SK-N-SH treated with all-trans-retinoic acid at 6 μM for 48 hours (cell line): ENCODE data around the gene PODXL.

Source experiments
- ATAC-seq: fragments of 200-7000 bp; cut with Tn5 transposase; 3 replicates; pipeline ENCODE4 v1.9.1; 2020; ENCODE audit warnings: mild to moderate bottlenecking, moderate library complexity
- ARNTL ChIP-seq: fragments of 450-650 bp; formaldehyde crosslinking; IDR thresholded peaks from 2 replicates; pipeline ENCODE4 v1.5.0; 2020; ENCODE audit warnings: low read depth, mild to moderate bottlenecking, moderate library complexity, borderline replicate concordance
- BACH2 ChIP-seq: fragments of 250-450 bp; sonication (Bioruptor Pico); IDR thresholded peaks from 2 replicates; pipeline ENCODE4 v1.9.0; 2021; ENCODE audit warnings: mild to moderate bottlenecking, borderline replicate concordance
- CREB5 ChIP-seq: fragments of 250-450 bp; sonication (Bioruptor Pico); IDR thresholded peaks from 2 replicates; pipeline ENCODE4 v1.5.1; 2020; ENCODE audit warnings: low read depth, mild to moderate bottlenecking, moderate library complexity
- CSDC2 ChIP-seq: fragments of 250-450 bp; sonication (Bioruptor Pico); IDR thresholded peaks from 2 replicates; pipeline ENCODE4 v1.5.0; 2020; ENCODE audit warnings: mild to moderate bottlenecking, moderate library complexity
- CSRNP3 ChIP-seq: fragments of 250-450 bp; sonication (Bioruptor Pico); IDR thresholded peaks from 2 replicates; pipeline ENCODE4 v1.5.1; 2021; ENCODE audit warnings: mild to moderate bottlenecking, moderate library complexity
- ESRRG ChIP-seq: fragments of 250-450 bp; sonication (Bioruptor Pico); IDR thresholded peaks from 2 replicates; pipeline ENCODE4 v1.6.1; 2021; ENCODE audit warnings: mild to moderate bottlenecking
- GLIS3 ChIP-seq: fragments of 250-450 bp; sonication (Bioruptor Pico); IDR thresholded peaks from 2 replicates; pipeline ENCODE4 v1.5.0; 2020; ENCODE audit warnings: mild to moderate bottlenecking, moderate library complexity
- ISL1 ChIP-seq: fragments of 250-450 bp; sonication (Bioruptor Pico); IDR thresholded peaks from 2 replicates; pipeline ENCODE4 v2.1.2; 2022; ENCODE audit warnings: mild to moderate bottlenecking, moderate library complexity
- OSR1 ChIP-seq: fragments of 250-450 bp; sonication (Bioruptor Pico); IDR thresholded peaks from 2 replicates; pipeline ENCODE4 v1.8.0; 2022; ENCODE audit warnings: moderate library complexity, mild to moderate bottlenecking, inconsistent platforms
- PATZ1 ChIP-seq: fragments of 250-450 bp; sonication (Bioruptor Pico); IDR thresholded peaks from 2 replicates; pipeline ENCODE4 v1.8.0; 2020; ENCODE audit warnings: mild to moderate bottlenecking, moderate library complexity, borderline replicate concordance
- POU6F1 ChIP-seq: fragments of 250-450 bp; sonication (Bioruptor Pico); IDR thresholded peaks from 2 replicates; pipeline ENCODE4 v1.8.0; 2021; ENCODE audit warnings: low read depth, mild to moderate bottlenecking, moderate library complexity, borderline replicate concordance
- PPARA ChIP-seq: fragments of 250-450 bp; sonication (Bioruptor Pico); IDR thresholded peaks from 2 replicates; pipeline ENCODE4 v1.5.0; 2020; ENCODE audit warnings: mild to moderate bottlenecking, borderline replicate concordance
- RARB ChIP-seq: fragments of 250-450 bp; sonication (Bioruptor Pico); IDR thresholded peaks from 2 replicates; pipeline ENCODE4 v1.8.0; 2021; ENCODE audit warnings: mild to moderate bottlenecking, moderate library complexity
- SNAI2 ChIP-seq: fragments of 250-450 bp; sonication (Bioruptor Pico); IDR thresholded peaks from 2 replicates; pipeline ENCODE4 v1.5.0; 2020; ENCODE audit warnings: mild to moderate bottlenecking, moderate library complexity
- TCF4 ChIP-seq: fragments of 250-450 bp; sonication (Bioruptor Pico); IDR thresholded peaks from 2 replicates; pipeline ENCODE4 v1.8.0; 2021; ENCODE audit warnings: mild to moderate bottlenecking, moderate library complexity, borderline replicate concordance
- ZC3H10 ChIP-seq: fragments of 250-450 bp; sonication (Bioruptor Pico); IDR thresholded peaks from 2 replicates; pipeline ENCODE4 v1.5.1; 2021; ENCODE audit warnings: mild to moderate bottlenecking, moderate library complexity
- ZFP30 ChIP-seq: fragments of 450-650 bp; formaldehyde crosslinking; IDR thresholded peaks from 2 replicates; pipeline ENCODE4 v1.5.0; 2022; ENCODE audit warnings: mild to moderate bottlenecking, moderate library complexity
- ZNF565 ChIP-seq: fragments of 450-650 bp; formaldehyde crosslinking; conservative IDR thresholded peaks from 2 replicates; pipeline ENCODE4 v1.5.0; 2020; ENCODE audit warnings: low read depth, mild to moderate bottlenecking, moderate library complexity
- ZNF70 ChIP-seq: fragments of 450-650 bp; formaldehyde crosslinking; IDR thresholded peaks from 2 replicates; pipeline ENCODE4 v1.5.0; 2020; ENCODE audit warnings: mild to moderate bottlenecking, moderate library complexity

Gene PODXL

GRCh38 chr7:131525820-131526219, 30.6 kb downstream of the PODXL start (continued):
- no peak for TF ChIP-seq POU6F1 (CRISPR knock-in tag)
- no peak for TF ChIP-seq ZNF70 (CRISPR knock-in tag)
- TF ChIP-seq ARNTL (CRISPR knock-in tag) = no peak
- no peak for TF ChIP-seq ISL1 (CRISPR knock-in tag)
- TF ChIP-seq PPARA = no peak
- TF ChIP-seq SNAI2 (CRISPR knock-in tag) = no peak
- TF ChIP-seq TCF4 (CRISPR knock-in tag) = no peak
- no peak for TF ChIP-seq CSRNP3 (CRISPR knock-in tag)

GRCh38 chr7:131524703-131525102, 31.7 kb downstream of the PODXL start:
- TF ChIP-seq CSDC2 (CRISPR knock-in tag) = no peak
- no peak for TF ChIP-seq PATZ1 (CRISPR knock-in tag)
- TF ChIP-seq ZFP30 (CRISPR knock-in tag) = no peak
- TF ChIP-seq OSR1 (CRISPR knock-in tag) = no peak
- TF ChIP-seq TCF4 (CRISPR knock-in tag) = no peak
- TF ChIP-seq ZC3H10 (CRISPR knock-in tag) = no peak
- no peak for TF ChIP-seq POU6F1 (CRISPR knock-in tag)
- no peak for TF ChIP-seq GLIS3 (CRISPR knock-in tag)
- no peak for TF ChIP-seq ESRRG (CRISPR knock-in tag)
- TF ChIP-seq CSRNP3 (CRISPR knock-in tag) = no peak

GRCh38 chr7:131524115-131524514, 32.3 kb downstream of the PODXL start:
- no peak for ATAC-seq
- TF ChIP-seq CSDC2 (CRISPR knock-in tag) (no peak), POU6F1 (CRISPR knock-in tag) (no peak), ARNTL (CRISPR knock-in tag) (no peak), CREB5 (CRISPR knock-in tag) (no peak), ZNF565 (no peak), SNAI2 (CRISPR knock-in tag) (no peak), PATZ1 (CRISPR knock-in tag) (no peak), RARB (CRISPR knock-in tag) (no peak), GLIS3 (CRISPR knock-in tag) (no peak), ZNF70 (CRISPR knock-in tag) (no peak), OSR1 (CRISPR knock-in tag) (no peak), BACH2 (no peak), ZFP30 (CRISPR knock-in tag) (no peak)

More at GRCh38 chr7:131524703-131525102, 31.7 kb downstream of the PODXL start:
- ATAC-seq = no peak
